ENCODE results near the gene ZNF492. TPM values are rescaled to one million over a fixed set of nuclear protein-coding genes. Genes with fewer than 3 reads are reported as not detected.

Gene ZNF492
- total and polyA plus RNA-seq, 5 donors from 2014 or later: 0.05 to 1.2 (median 0.15) TPM

DNA sequence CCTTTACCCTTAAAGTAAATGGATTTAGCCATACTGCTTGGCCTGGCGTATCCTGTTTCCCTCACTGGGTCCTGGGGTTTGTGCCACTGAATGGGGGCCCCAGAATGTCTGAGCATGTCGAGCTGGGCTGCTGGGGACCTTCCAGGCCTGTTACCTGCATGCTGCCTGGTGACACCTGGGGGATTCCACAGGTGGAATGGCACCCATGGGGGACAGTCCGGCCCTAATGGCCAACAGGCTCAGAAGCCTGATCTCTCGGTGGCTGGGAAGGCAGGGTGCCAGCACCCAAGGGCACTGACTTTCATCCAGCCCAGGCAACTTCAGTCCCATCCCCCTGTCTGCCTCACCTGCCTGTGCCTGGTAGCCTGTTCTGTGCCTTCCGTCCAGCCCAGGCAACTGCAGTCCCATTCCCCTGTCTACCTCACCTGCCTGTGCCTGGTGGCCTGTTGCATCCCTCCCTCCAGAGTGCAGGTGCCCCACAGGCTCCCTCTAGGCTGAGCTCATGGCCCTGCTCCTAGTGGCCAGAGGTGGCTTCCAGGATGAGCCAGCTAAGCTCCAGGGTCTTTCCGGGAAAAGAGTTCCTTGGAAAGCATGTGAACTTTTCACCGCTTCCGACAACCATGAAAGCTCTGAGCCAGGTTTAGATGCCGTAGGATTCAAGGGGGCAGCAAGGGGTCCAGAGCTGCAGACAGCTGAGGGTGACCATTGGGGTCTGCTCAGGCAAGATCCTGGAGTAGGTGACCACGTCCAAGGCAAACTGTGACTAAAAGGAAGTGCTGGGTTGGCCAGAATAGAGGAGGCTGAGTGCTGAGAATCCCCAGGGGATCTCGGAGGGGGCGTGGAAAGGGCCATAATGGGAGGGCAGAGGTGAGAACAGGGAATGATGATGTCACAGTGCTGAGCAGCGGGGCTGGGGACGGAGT is 30.3 kb upstream of the ZNF492 start:
- no peaks in the 10 kb centered on the region for H3K27me3 ChIP-seq (ENCODE audit: control insufficient read depth, insufficient read depth, low read length)
- no peak overlapping the region for H3K4me3 ChIP-seq (ENCODE audit: low read depth, low read length)
- Mint-ChIP-seq H3K4me1 (no peaks in the 10 kb centered on the region), H3K36me3 (no peaks in the 10 kb centered on the region), H3K4me3 (peak overlapping the region in 1 of 4 donors; percentile 63), H3K9me3 (peaks cover 0 to 25% (median 7%) of the 10 kb centered on the region in 7 donors), H3K27me3 (no peaks in the 10 kb centered on the region), H3K27ac (no peak overlapping the region)
- no peak for ATAC-seq (ENCODE audit: low read depth in 2 of 2)
- DNase-seq: no peak
- no peaks in the 10 kb centered on the region for H3K4me1 ChIP-seq (ENCODE audit: control insufficient read depth, insufficient read depth, low read length, poor library complexity, severe bottlenecking)
- H3K36me3 ChIP-seq (ENCODE audit: control insufficient read depth, insufficient read depth, low read length): no peaks in the 10 kb centered on the region
- H3K9me3 ChIP-seq (ENCODE audit: control insufficient read depth in 2 of 2, low read length in 2 of 2): peaks cover 2 to 57% of the 10 kb centered on the region in 2 experiments
- no peak overlapping the region for H3K27ac ChIP-seq (ENCODE audit: insufficient read depth, low read length, poor library complexity, severe bottlenecking)

DNA sequence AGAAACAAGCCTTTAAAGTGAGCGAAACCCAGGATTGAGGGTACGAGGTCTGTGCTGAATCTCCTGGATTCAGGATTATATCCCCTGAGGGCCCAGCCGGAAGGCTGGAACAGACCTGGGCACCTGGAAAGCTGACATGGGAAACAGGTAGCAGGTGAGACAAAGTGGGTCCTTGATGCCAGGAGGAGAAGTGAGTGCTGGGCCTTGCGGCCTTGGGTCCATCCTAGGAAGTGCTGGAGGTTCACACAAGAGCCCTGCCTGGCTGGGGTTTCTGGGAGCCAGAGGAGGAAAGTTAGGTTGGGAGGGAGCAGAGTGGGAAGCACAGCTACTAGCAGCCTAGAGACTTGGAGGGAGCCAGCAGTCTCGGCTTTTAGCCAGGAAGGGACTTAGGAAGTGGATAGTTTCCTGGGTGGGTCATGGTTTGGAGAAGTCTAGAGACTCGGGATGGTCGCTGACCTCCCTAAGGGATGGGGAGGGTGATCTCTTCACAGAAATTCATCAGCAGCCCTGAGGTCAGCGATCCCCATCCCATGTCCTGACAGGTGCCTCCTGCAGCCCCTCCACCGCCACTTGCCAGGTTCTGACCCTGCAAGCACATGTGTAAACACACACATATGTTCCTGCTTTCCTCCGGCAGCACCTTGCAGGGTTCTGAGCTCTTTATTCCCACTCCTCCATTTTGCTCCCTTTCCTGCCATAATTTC is 29.4 kb upstream of the ZNF492 start:
- Histone ChIP-seq H3K4me3 (ENCODE audit: low read depth, low read length) (no peak overlapping the region), H3K36me3 (ENCODE audit: control insufficient read depth, insufficient read depth, low read length) (no peaks in the 10 kb centered on the region), H3K27me3 (ENCODE audit: control insufficient read depth, insufficient read depth, low read length) (no peaks in the 10 kb centered on the region), H3K9me3 (ENCODE audit: control insufficient read depth in 2 of 2, low read length in 2 of 2) (peaks cover 4 to 50% of the 10 kb centered on the region in 2 experiments), H3K4me1 (ENCODE audit: control insufficient read depth, insufficient read depth, low read length, poor library complexity, severe bottlenecking) (no peaks in the 10 kb centered on the region), H3K27ac (ENCODE audit: insufficient read depth, low read length, poor library complexity, severe bottlenecking) (no peak overlapping the region)
- H3K36me3 Mint-ChIP-seq: no peaks in the 10 kb centered on the region
- H3K27me3 Mint-ChIP-seq: no peaks in the 10 kb centered on the region
- no peak for ATAC-seq (ENCODE audit: low read depth in 2 of 2)
- DNase-seq: no peak
- no peak overlapping the region for H3K4me3 Mint-ChIP-seq
- H3K4me1 Mint-ChIP-seq: no peaks in the 10 kb centered on the region
- H3K27ac Mint-ChIP-seq: no peak overlapping the region
- peaks cover 0 to 25% (median 5%) of the 10 kb centered on the region in 7 donors for H3K9me3 Mint-ChIP-seq

- H3K27me3 Mint-ChIP-seq: no peaks in the 10 kb centered on the region
- H3K9me3 ChIP-seq (ENCODE audit: control insufficient read depth in 2 of 2, low read length in 2 of 2): peaks cover 4 to 43% of the 10 kb centered on the region in 2 experiments
- DNase-seq (no peak), ATAC-seq (ENCODE audit: low read depth in 2 of 2) (no peak)
- no peaks in the 10 kb centered on the region for H3K27me3 ChIP-seq (ENCODE audit: control insufficient read depth, insufficient read depth, low read length)
- H3K36me3 Mint-ChIP-seq: no peaks in the 10 kb centered on the region
- H3K4me3 ChIP-seq (ENCODE audit: low read depth, low read length): no peak overlapping the region
- no peak overlapping the region for H3K27ac Mint-ChIP-seq
- H3K4me1 Mint-ChIP-seq: no peaks in the 10 kb centered on the region
- H3K9me3 Mint-ChIP-seq: peaks cover 0 to 31% (median 3%) of the 10 kb centered on the region in 7 donors
- no peaks in the 10 kb centered on the region for H3K4me1 ChIP-seq (ENCODE audit: control insufficient read depth, insufficient read depth, low read length, poor library complexity, severe bottlenecking)
- no peak overlapping the region for H3K4me3 Mint-ChIP-seq
- H3K27ac ChIP-seq (ENCODE audit: insufficient read depth, low read length, poor library complexity, severe bottlenecking): no peak overlapping the region
- H3K36me3 ChIP-seq (ENCODE audit: control insufficient read depth, insufficient read depth, low read length): no peaks in the 10 kb centered on the region
Measured at GRCh38 chr19:22605275-22606211, 28.6 kb upstream of the ZNF492 start.

DNA sequence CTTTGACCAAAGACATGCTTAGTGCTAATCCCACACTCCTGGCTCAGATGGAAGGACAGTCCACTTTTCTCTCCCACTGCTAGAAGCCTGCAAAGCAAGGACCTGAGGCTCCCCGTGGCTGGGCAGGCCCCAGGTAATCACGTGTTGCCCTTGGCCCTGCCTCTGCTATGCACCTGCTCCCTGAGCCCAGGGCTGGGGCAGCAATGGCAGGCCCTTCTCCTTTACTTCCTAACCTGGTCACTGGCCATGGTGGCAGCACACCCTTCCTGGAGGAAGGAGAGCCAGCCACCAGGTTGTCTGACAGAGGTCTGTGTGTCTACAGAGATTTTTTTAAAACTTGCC is 27.9 kb upstream of the ZNF492 start:
- Mint-ChIP-seq H3K4me3 (no peak overlapping the region), H3K36me3 (no peaks in the 10 kb centered on the region), H3K4me1 (no peaks in the 10 kb centered on the region), H3K9me3 (peaks cover 0 to 30% (median 3%) of the 10 kb centered on the region in 7 donors), H3K27me3 (no peaks in the 10 kb centered on the region), H3K27ac (no peak overlapping the region)
- no peak overlapping the region for H3K4me3 ChIP-seq (ENCODE audit: low read depth, low read length)
- H3K27me3 ChIP-seq (ENCODE audit: control insufficient read depth, insufficient read depth, low read length): no peaks in the 10 kb centered on the region
- H3K27ac ChIP-seq (ENCODE audit: insufficient read depth, low read length, poor library complexity, severe bottlenecking): no peak overlapping the region
- ATAC-seq (ENCODE audit: low read depth in 2 of 2) (no peak), DNase-seq (no peak)
- H3K9me3 ChIP-seq (ENCODE audit: control insufficient read depth in 2 of 2, low read length in 2 of 2): peaks cover 4 to 36% of the 10 kb centered on the region in 2 experiments
- H3K4me1 ChIP-seq (ENCODE audit: control insufficient read depth, insufficient read depth, low read length, poor library complexity, severe bottlenecking): no peaks in the 10 kb centered on the region
- H3K36me3 ChIP-seq (ENCODE audit: control insufficient read depth, insufficient read depth, low read length): no peaks in the 10 kb centered on the region

DNA sequence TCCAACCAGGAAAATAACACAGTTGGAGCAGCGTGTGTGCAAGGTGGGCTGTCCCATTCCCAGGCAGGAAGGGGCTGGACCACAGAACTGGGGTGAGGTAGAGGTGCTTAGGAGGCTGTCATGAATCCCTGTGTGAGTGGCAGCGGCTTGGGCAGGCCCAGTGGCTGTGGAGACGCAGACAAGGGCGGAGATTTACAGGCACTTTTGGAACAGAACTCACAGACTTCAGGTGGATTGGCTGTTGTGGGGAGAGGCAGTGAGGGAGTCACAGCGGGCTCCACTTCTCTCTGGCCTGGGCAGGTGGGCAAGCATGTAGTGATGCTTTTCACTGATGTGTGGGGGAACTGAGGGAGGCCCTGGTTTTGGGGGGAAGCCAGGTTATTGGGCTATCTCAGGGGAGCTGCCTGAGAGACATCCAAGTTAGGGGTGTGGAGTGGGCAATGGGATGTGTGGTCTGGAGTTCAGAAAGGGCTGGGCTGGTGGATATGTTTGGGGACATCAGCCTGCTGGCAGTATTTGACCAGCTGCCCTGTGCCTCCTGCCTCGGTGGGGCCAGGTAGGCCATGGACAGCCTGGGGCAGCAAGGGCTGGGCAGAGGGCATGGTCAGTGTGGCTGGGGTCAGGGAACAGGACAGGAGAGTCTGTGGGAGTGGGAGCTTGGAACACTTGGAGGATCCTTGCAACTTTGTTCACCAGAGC is 27.0 kb upstream of the ZNF492 start:
- no peak overlapping the region for H3K27ac Mint-ChIP-seq
- Histone ChIP-seq H3K27ac (ENCODE audit: insufficient read depth, low read length, poor library complexity, severe bottlenecking) (no peak overlapping the region), H3K36me3 (ENCODE audit: control insufficient read depth, insufficient read depth, low read length) (no peaks in the 10 kb centered on the region), H3K9me3 (ENCODE audit: control insufficient read depth in 2 of 2, low read length in 2 of 2) (peaks cover 4 to 33% of the 10 kb centered on the region in 2 experiments), H3K4me3 (ENCODE audit: low read depth, low read length) (no peak overlapping the region), H3K4me1 (ENCODE audit: control insufficient read depth, insufficient read depth, low read length, poor library complexity, severe bottlenecking) (no peaks in the 10 kb centered on the region), H3K27me3 (ENCODE audit: control insufficient read depth, insufficient read depth, low read length) (no peaks in the 10 kb centered on the region)
- no peak overlapping the region for H3K4me3 Mint-ChIP-seq
- no peaks in the 10 kb centered on the region for H3K36me3 Mint-ChIP-seq
- DNase-seq (no peak), ATAC-seq (ENCODE audit: low read depth in 2 of 2) (no peak)
- peaks cover 0 to 25% (median 5%) of the 10 kb centered on the region in 7 donors for H3K9me3 Mint-ChIP-seq
- H3K4me1 Mint-ChIP-seq: no peaks in the 10 kb centered on the region
- H3K27me3 Mint-ChIP-seq: no peaks in the 10 kb centered on the region

DNA sequence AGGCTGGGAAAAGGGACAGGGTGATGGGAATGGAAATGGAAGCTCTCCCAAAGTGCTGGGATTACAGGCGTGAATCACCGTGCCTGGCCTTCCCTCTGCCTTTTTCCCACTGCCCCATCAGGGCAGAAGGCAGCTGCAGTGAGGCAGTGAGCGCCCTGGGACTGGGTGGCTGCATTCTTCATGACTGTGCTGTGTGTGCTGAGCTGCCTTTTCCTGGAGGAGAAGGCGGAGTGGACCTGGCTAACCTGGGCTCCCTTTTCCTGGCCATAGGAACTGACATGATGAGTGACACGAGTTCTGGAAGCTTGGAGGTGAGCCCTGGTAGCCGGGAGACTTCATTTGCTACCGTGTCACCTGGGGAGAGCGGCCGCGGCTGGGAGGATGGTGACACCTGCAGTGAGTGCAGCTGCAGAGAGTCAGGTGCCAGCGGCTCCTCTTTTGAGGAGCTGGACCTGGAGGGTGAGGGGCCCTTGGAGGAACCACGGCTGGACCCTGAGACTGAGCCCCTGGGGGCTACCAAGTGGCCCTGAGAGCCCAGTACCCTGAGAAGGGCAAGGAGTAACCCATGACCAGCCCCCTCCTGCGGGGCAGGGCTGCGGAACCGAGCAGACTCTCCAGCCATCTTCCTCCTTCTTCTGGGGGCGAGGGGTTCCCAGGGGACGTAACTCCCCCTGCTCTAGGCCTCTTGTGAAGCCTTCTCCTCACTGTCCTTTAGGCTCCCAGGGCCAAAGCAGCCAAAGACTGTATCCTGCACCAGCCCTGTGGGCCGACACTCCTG is 26.3 kb upstream of the ZNF492 start:
- Histone ChIP-seq H3K27me3 (ENCODE audit: control insufficient read depth, insufficient read depth, low read length) (no peaks in the 10 kb centered on the region), H3K27ac (ENCODE audit: insufficient read depth, low read length, poor library complexity, severe bottlenecking) (no peak overlapping the region), H3K4me3 (ENCODE audit: low read depth, low read length) (no peak overlapping the region), H3K36me3 (ENCODE audit: control insufficient read depth, insufficient read depth, low read length) (no peaks in the 10 kb centered on the region), H3K9me3 (ENCODE audit: control insufficient read depth in 2 of 2, low read length in 2 of 2) (peaks cover 4 to 28% of the 10 kb centered on the region in 2 experiments), H3K4me1 (ENCODE audit: control insufficient read depth, insufficient read depth, low read length, poor library complexity, severe bottlenecking) (no peaks in the 10 kb centered on the region)
- no peaks in the 10 kb centered on the region for H3K27me3 Mint-ChIP-seq
- H3K27ac Mint-ChIP-seq: no peak overlapping the region
- H3K9me3 Mint-ChIP-seq: peaks cover 0 to 25% (median 8%) of the 10 kb centered on the region in 7 donors
- no peak for DNase-seq
- no peaks in the 10 kb centered on the region for H3K36me3 Mint-ChIP-seq
- no peak for ATAC-seq (ENCODE audit: low read depth in 2 of 2)
- H3K4me3 Mint-ChIP-seq: no peak overlapping the region
- H3K4me1 Mint-ChIP-seq: no peaks in the 10 kb centered on the region
